ENCODE measurements around the gene TNIK. TPM values are rescaled to one million over a fixed set of nuclear protein-coding genes. Genes with fewer than 3 reads are reported as not detected.

TNIK gene
- total and polyA plus RNA-seq, 3 donors from 2014 or later, result 39.3 to 99.6 (median 83.5) TPM

- H3K4me1 ChIP-seq, result peaks cover 6% of the 10 kb centered on the region
- 87 to 96% methylated on average over 1 of the region's 1 CpG for WGBS, 2 donors
- H3K36me3 ChIP-seq (ENCODE audit: low read depth, missing control alignments), result no peaks in the 10 kb centered on the region
- no peak for TF ChIP-seq CTCF (IDR thresholded peaks at IDR 0.05)
- no peak for DNase-seq
- H3K27ac ChIP-seq, result no peak overlapping the region
- intact Hi-C loops (cut with DNase I; ENCODE audit: low total_unique reads), result no loop called here
- H3K9me3 ChIP-seq, result no peaks in the 10 kb centered on the region
- no peak overlapping the region for H3K4me3 ChIP-seq
- H3K27me3 ChIP-seq, result no peaks in the 10 kb centered on the region
Observed at GRCh38 chr3:171346019-171346418, 114.2 kb downstream of the TNIK start.

DNA sequence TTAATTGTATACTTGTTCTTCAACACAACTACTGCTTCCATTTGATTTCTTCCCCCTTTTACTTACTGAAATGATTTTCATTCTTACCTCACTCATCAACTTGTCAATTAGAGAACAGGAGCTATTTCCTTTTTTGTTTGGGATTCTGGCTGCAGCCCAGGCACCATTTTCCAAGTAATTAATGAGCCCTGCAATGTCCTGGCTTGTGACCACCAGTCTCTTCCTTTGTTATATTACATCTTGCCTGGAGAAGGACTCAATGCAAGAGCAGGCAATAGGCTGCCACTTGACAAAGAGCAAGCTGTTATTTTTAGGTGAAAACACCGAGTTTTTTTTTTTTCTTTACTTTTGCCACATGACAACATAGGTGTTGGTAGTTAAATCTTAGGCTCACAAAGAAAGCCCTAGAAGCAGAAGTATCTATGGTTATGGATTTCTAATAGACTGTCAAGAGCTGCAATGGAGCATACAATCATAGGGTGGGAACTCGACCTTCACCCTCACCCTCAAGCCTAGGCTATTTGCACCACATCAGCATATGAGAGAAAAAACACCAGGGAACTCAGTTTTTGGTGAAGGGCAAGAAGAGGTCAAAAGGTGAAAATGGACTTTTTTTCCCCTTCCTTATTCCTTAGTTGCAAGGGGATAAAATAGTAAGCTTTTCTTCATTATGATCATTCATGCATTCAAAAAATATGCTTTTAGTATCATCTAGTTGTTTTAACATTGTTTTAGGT is 114.9 kb downstream of the TNIK start:
- Histone ChIP-seq H3K4me1 (peaks cover 6% of the 10 kb centered on the region), H3K4me3 (no peak overlapping the region), H3K36me3 (ENCODE audit: low read depth, missing control alignments) (no peaks in the 10 kb centered on the region), H3K27ac (no peak overlapping the region), H3K9me3 (no peaks in the 10 kb centered on the region), H3K27me3 (no peaks in the 10 kb centered on the region)
- WGBS, 2 donors, result 77 to 88% methylated on average over 2 of the region's 2 CpGs
- DNase-seq, result no peak
- intact Hi-C loops (cut with DNase I; ENCODE audit: low total_unique reads), result no loop called here
- TF ChIP-seq POLR2A (IDR thresholded peaks at IDR 0.05) (no peak), CTCF (IDR thresholded peaks at IDR 0.05) (no peak)

- intact Hi-C loops (cut with DNase I; ENCODE audit: low total_unique reads), result no loop called here
- TF ChIP-seq POLR2A (IDR thresholded peaks at IDR 0.05) (no peak), CTCF (IDR thresholded peaks at IDR 0.05) (no peak)
- Histone ChIP-seq H3K4me3 (no peak overlapping the region), H3K27me3 (no peaks in the 10 kb centered on the region), H3K9me3 (no peaks in the 10 kb centered on the region), H3K27ac (no peak overlapping the region), H3K4me1 (peaks cover 6% of the 10 kb centered on the region), H3K36me3 (ENCODE audit: low read depth, missing control alignments) (no peaks in the 10 kb centered on the region)
- 84 to 91% methylated on average over 1 of the region's 1 CpG for WGBS, 2 donors
- DNase-seq, result no peak
Observed at GRCh38 chr3:171343693-171344092, 116.5 kb downstream of the TNIK start.

- no peak for TF ChIP-seq CTCF (IDR thresholded peaks at IDR 0.05)
- no peak for TF ChIP-seq POLR2A (IDR thresholded peaks at IDR 0.05)
- WGBS, 2 donors, result 87 to 92% methylated on average over 2 of the region's 2 CpGs
- no peak for DNase-seq
- H3K9me3 ChIP-seq, result no peaks in the 10 kb centered on the region
- H3K36me3 ChIP-seq (ENCODE audit: low read depth, missing control alignments), result no peaks in the 10 kb centered on the region
- H3K4me1 ChIP-seq, result peaks cover 6% of the 10 kb centered on the region
- H3K4me3 ChIP-seq, result no peak overlapping the region
- H3K27ac ChIP-seq, result no peak overlapping the region
- intact Hi-C loops (cut with DNase I; ENCODE audit: low total_unique reads), result no loop called here
- no peaks in the 10 kb centered on the region for H3K27me3 ChIP-seq
Observed at GRCh38 chr3:171342783-171343420, 117.3 kb downstream of the TNIK start.
